Fibroblast of lung (primary cell): Measurements from ENCODE around the gene RNF5.

Source experiments
- EZH2 ChIP-seq: IDR thresholded peaks from 2 replicates; pipeline ENCODE4 v1.5.1; 2012; ENCODE audit warnings: low read length, control low read depth, mild to moderate bottlenecking; ENCODE audit errors: missing control alignments
- TF ChIP-seq, protein P1 (sequence below), 2 donors: IDR thresholded peaks in 1 of 2; conservative IDR thresholded peaks in 1 of 2; 1 replicate in 1 of 2; 2 replicates in 1 of 2; pipeline ENCODE4 v1.5.1; 2011 to 2012; ENCODE audit warnings: low read length in 2 of 2, control low read depth in 1 of 2, inconsistent platforms in 1 of 2, low read depth in 1 of 2, mild to moderate bottlenecking in 1 of 2

DNA sequence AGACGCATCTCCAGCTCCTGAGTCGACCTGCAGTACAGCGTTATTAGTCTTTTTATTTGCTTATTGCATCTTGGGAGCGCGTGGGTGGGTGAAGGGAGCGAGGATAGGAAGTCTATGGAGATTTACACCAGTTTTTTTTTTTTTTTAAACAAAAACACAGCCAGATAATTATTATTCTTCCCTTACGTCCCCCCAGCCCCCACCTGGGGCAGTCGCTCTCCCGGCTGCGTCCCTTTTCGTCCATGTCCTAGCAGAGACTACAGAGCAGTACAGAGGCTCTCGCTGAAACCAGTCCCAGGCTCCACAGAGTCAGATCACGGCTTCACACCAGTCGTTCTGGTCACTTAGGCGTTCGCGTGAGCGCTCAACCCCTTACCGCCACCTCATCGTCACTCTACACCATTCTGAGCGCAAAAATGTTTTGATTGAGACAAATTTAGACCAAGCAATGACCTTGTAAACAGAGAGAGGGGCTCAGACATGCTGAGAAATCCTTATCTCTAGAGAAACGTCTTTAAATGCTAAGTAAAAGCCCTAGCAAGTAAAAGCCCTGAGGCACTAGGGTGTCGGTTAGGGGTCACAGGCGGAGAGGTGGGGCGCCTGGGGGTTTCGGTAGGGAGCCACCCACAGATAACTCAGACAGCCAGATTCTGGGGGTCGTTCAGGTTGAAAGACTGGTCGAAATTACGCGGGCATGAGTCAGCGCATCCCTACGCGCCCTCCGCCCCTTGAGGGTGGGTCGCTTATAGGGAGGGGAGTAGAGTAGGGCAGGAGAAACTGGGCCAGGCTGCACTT, 25.2 kb upstream of the RNF5 start:
- TF ChIP-seq, protein P1, sequence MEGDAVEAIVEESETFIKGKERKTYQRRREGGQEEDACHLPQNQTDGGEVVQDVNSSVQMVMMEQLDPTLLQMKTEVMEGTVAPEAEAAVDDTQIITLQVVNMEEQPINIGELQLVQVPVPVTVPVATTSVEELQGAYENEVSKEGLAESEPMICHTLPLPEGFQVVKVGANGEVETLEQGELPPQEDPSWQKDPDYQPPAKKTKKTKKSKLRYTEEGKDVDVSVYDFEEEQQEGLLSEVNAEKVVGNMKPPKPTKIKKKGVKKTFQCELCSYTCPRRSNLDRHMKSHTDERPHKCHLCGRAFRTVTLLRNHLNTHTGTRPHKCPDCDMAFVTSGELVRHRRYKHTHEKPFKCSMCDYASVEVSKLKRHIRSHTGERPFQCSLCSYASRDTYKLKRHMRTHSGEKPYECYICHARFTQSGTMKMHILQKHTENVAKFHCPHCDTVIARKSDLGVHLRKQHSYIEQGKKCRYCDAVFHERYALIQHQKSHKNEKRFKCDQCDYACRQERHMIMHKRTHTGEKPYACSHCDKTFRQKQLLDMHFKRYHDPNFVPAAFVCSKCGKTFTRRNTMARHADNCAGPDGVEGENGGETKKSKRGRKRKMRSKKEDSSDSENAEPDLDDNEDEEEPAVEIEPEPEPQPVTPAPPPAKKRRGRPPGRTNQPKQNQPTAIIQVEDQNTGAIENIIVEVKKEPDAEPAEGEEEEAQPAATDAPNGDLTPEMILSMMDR (conservative IDR thresholded peaks at IDR 0.05 in 1 of 2, IDR thresholded peaks at IDR 0.05 in 1 of 2; ENCODE audit: low read depth in 1 of 2, low read length in 2 of 2): no peak
- no peak for TF ChIP-seq EZH2
